Lung (tissue), 12 donors: ENCODE measurements around the gene ARCN1. TPM values are rescaled to one million over a fixed set of nuclear protein-coding genes. Genes with fewer than 3 reads are reported as not detected.

ENCODE experiments used
- ATAC-seq: fragments of 200-7000 bp; cut with Tn5 transposase; one replicate; pipeline ENCODE4 v1.9.1; 2020; ENCODE audit warnings: moderate number of reproducible peaks; ENCODE audit not compliant: insufficient read depth, low FRiP score
- DNase-seq, 3 donors: peaks; one replicate each; pipeline ENCODE4 v3.0.0-alpha.2; 2013 to 2017
- H3K27ac ChIP-seq, 2 donors: one replicate each; pipeline ENCODE4 v1.5.1; 2013; ENCODE audit warnings: mild to moderate bottlenecking in 2 of 2, moderate library complexity in 2 of 2, control low read depth in 1 of 2, inconsistent platforms in 1 of 2, low read depth in 1 of 2, low read length in 1 of 2
- H3K27me3 ChIP-seq, 3 donors: one replicate each; pipeline ENCODE4 v1.5.1; 2013; ENCODE audit warnings: low read length in 2 of 3; ENCODE audit not compliant: control insufficient read depth in 3 of 3, insufficient read depth in 3 of 3
- H3K36me3 ChIP-seq, 4 donors: one replicate each; pipeline ENCODE4 v1.5.1; 2013; ENCODE audit warnings: low read length in 4 of 4, mild to moderate bottlenecking in 1 of 4, moderate library complexity in 1 of 4; ENCODE audit not compliant: control insufficient read depth in 4 of 4, insufficient read depth in 4 of 4
- H3K4me1 ChIP-seq, 5 donors: one replicate each; pipeline ENCODE4 v1.5.1; 2013; ENCODE audit warnings: low read length in 5 of 5, mild to moderate bottlenecking in 2 of 5, moderate library complexity in 1 of 5; ENCODE audit not compliant: control insufficient read depth in 5 of 5, insufficient read depth in 5 of 5
- H3K4me3 ChIP-seq: one replicate; pipeline ENCODE4 v1.5.1; 2013; ENCODE audit warnings: mild to moderate bottlenecking, control low read depth, moderate library complexity
- H3K9ac ChIP-seq, 2 donors: one replicate each; pipeline ENCODE4 v1.5.1; 2013; ENCODE audit warnings: low read length in 2 of 2, control low read depth in 1 of 2; ENCODE audit not compliant: insufficient read depth in 1 of 2
- H3K9me3 ChIP-seq, 4 donors: one replicate each; pipeline ENCODE4 v1.5.1; 2013; ENCODE audit warnings: low read length in 3 of 4, mild to moderate bottlenecking in 1 of 4, moderate library complexity in 1 of 4; ENCODE audit not compliant: control insufficient read depth in 4 of 4, insufficient read depth in 3 of 4
- CTCF ChIP-seq: IDR thresholded peaks from 2 replicates; pipeline ENCODE4 v1.5.1; 2012; ENCODE audit warnings: mild to moderate bottlenecking; ENCODE audit errors: control extremely low read depth, extremely low read depth
- whole genome bisulfite sequencing, 2 donors: extraction: QIAGEN DNeasy Blood & Tissue Kit; methylation state at CpG; one replicate each; pipeline ENCODE4 v1.1.7; 2013; 5-methylcytosine and 5-hydroxymethylcytosine counted together
- polyA plus RNA-seq, 2 donors: library from polyadenylated mRNA; stranded (reverse); fragments of 200-250 nt; gene quantifications; one replicate each; pipeline ENCODE4 v1.2.1, GENCODE V29; 2013
- total RNA-seq, 2 donors: library from RNA; depleted of rRNA in 1 of 2; stranded (reverse); fragments of >200 nt in 1 of 2; gene quantifications; one replicate each; pipeline ENCODE4 v1.2.1, GENCODE V29; 2014 to 2021
- donor health status: control.
- donor health status: control.
- donor health status: Bipolar disorder and iron deficiency.
- donor health status: healthy.
- donor health status: DM: yes; HTN: yes; CAD: no.

The ARCN1 gene
- total and polyA plus RNA-seq, 4 donors: 72.4 to 123 (median 106) TPM

- no peak overlapping the region for H3K4me3 ChIP-seq
- peaks cover 3 to 38% (median 29%) of the 10 kb centered on the region in 4 donors for H3K36me3 ChIP-seq
- peaks cover 7 to 27% (median 20%) of the 10 kb centered on the region in 5 donors for H3K4me1 ChIP-seq
- DNase-seq (peak in 1 of 3 donors; percentile 64), ATAC-seq (peak; percentile 3)
- peak overlapping the region; percentile 40 to 56 for H3K27ac ChIP-seq
- no peaks in the 10 kb centered on the region for H3K27me3 ChIP-seq
- H3K9me3 ChIP-seq: no peaks in the 10 kb centered on the region
- TF ChIP-seq CTCF: no peak
- WGBS, 2 donors: 50 to 65% methylated on average over 13 to 15 of the region's 15 CpGs
- no peak overlapping the region for H3K9ac ChIP-seq
Measured at GRCh38 chr11:118635237-118635591, 63.0 kb downstream of the ARCN1 start.

DNA sequence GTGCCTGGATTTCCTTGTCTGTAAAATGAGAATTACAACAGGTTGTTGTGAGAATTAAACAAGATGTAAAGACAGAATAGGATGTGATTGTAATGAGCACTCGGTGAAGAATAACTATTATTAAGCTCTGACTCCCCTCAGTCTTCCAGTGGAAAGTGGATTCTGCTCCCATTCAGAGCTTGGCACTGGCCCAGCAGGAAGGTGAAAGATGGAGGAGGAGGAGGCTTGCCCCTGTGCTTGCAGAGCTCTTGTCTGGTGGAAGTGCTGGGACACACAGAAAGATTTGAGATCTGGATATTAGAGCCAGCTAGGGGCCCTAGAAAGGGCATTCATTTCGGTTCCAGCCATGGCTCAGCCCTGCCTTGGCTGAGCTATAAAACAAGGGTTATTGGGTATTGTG lies 63.4 kb downstream of the ARCN1 start:
- Histone ChIP-seq H3K9me3 (no peaks in the 10 kb centered on the region), H3K4me3 (no peak overlapping the region), H3K9ac (peak overlapping the region in 1 of 2 donors; percentile 57), H3K36me3 (peaks cover 3 to 38% (median 30%) of the 10 kb centered on the region in 4 donors), H3K27me3 (no peaks in the 10 kb centered on the region), H3K27ac (no peak overlapping the region), H3K4me1 (peaks cover 7 to 27% (median 17%) of the 10 kb centered on the region in 5 donors)
- 65 to 79% methylated on average over 2 of the region's 2 CpGs for WGBS, 2 donors
- DNase-seq: peak in 2 of 3 donors; percentile 22 to 34
- ATAC-seq: no peak
- TF ChIP-seq CTCF: no peak

GRCh38 chr11:118636569-118637290 lies 64.5 kb downstream of the ARCN1 start:
- Histone ChIP-seq H3K4me1 (peaks cover 7 to 33% (median 17%) of the 10 kb centered on the region in 5 donors), H3K36me3 (peaks cover 2 to 41% (median 37%) of the 10 kb centered on the region in 4 donors), H3K9me3 (no peaks in the 10 kb centered on the region), H3K9ac (no peak overlapping the region), H3K27me3 (no peaks in the 10 kb centered on the region), H3K27ac (no peak overlapping the region), H3K4me3 (no peak overlapping the region)
- DNase-seq (no peak), ATAC-seq (no peak)
- 64 to 76% methylated on average over 8 of the region's 8 CpGs for WGBS, 2 donors
- no peak for TF ChIP-seq CTCF
